Fibroblast of mammary gland (primary cell): ENCODE results near the gene FREM2.

Experiments
- DNase-seq: peaks from one replicate; pipeline ENCODE4 v3.0.0-alpha.2; 2010; ENCODE audit warnings: low read depth
- H3K4me3 ChIP-seq: 2 replicates; pipeline ENCODE4 v1.5.1; 2011; ENCODE audit warnings: low read depth, mild to moderate bottlenecking, low read length, moderate library complexity; ENCODE audit not compliant: control insufficient read depth
- CTCF ChIP-seq: conservative IDR thresholded peaks from 2 replicates; pipeline ENCODE4 v1.5.1; 2011; ENCODE audit warnings: low read depth, low read length, inconsistent platforms; ENCODE audit not compliant: control insufficient read depth, insufficient read depth

The FREM2 gene

GRCh38 chr13:38862443-38862842 is 175.6 kb downstream of the FREM2 start:
- no peak for TF ChIP-seq CTCF
- no peak for DNase-seq
- H3K4me3 ChIP-seq, result no peak overlapping the region

- H3K4me3 ChIP-seq, result no peak overlapping the region
- TF ChIP-seq CTCF, result no peak
- no peak for DNase-seq
Measured at GRCh38 chr13:38863536-38863935, 176.7 kb downstream of the FREM2 start.

DNA sequence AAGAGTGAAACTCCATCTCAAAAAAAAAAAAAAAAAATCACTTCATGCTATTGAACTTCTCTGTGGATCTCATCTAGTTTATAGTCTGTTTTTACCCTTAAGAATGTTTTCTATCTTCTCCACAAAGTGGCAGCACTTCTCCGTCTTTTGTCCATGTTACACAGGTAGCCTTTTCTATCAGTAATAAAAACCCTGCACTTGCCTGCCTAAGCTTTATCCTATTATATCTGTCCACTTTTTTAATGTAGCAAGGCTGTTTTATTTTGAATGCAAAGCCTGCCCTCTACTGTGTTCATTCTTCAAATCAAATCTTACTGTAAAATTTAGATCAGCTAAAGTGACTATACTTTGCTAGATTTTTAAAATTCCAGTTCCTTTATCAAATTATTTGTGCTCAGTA is 179.8 kb downstream of the FREM2 start:
- H3K4me3 ChIP-seq, result no peak overlapping the region
- TF ChIP-seq CTCF, result no peak
- DNase-seq, result peak; percentile 11

DNA sequence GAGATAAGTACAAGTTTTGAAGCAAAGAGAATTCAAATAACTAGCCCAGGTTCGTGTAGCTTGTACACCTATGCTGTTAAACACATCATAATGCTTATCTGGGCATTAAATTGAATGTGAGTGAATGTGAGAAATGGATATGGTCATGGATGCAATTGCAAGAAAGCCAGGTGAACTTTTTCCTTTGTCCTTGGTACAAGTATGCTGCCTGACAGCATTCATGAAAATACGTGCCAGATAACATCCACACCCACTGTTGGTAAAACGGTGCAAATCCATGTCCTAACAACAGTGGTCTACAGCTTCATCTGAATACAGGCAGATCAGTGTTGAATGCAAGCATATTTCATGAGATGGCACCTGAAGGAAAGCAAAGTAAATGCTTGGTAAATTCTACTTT is 181.5 kb downstream of the FREM2 start:
- H3K4me3 ChIP-seq, result no peak overlapping the region
- no peak for DNase-seq
- TF ChIP-seq CTCF, result no peak

- DNase-seq, result no peak
- H3K4me3 ChIP-seq, result no peak overlapping the region
- no peak for TF ChIP-seq CTCF
Measured at GRCh38 chr13:38868870-38869269, 182.0 kb downstream of the FREM2 start.

GRCh38 chr13:38871275-38871674 is 184.4 kb downstream of the FREM2 start:
- DNase-seq, result no peak
- TF ChIP-seq CTCF, result no peak
- H3K4me3 ChIP-seq, result no peak overlapping the region

DNA sequence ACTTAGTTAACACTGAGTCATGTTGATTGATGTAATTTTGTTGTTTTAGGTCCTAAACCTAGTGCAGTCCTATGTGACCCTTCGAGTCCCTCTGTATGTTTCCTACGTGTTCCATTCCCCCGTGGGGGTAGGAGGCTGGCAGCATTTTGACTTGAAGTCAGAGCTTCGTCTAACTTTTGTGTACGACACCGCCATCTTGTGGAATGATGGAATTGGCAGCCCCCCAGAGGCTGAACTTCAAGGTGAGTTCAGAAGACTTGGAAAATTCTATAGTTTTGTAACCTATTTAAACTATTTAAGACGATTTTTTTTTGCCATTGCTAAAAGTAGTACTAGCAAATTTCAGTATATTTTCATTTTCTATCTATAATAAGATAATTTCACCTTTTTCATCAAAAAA is 185.8 kb downstream of the FREM2 start:
- H3K4me3 ChIP-seq, result no peak overlapping the region
- peak; percentile 49 for TF ChIP-seq CTCF
- peak; percentile 43 for DNase-seq
